ENCODE results near the gene ZNF436. TPM values are rescaled to one million over a fixed set of nuclear protein-coding genes. Genes with fewer than 3 reads are reported as not detected.
A peak's percentile ranks its signal among the peaks of the same experiment; 100 is the strongest.

The ZNF436 gene
- total and polyA plus RNA-seq, 9 of the 15 experiments (the other 6 are each of a cell fraction or from before 2014, with no cell fraction given), result 2.1 to 11.3 (median 6.8) TPM

DNA sequence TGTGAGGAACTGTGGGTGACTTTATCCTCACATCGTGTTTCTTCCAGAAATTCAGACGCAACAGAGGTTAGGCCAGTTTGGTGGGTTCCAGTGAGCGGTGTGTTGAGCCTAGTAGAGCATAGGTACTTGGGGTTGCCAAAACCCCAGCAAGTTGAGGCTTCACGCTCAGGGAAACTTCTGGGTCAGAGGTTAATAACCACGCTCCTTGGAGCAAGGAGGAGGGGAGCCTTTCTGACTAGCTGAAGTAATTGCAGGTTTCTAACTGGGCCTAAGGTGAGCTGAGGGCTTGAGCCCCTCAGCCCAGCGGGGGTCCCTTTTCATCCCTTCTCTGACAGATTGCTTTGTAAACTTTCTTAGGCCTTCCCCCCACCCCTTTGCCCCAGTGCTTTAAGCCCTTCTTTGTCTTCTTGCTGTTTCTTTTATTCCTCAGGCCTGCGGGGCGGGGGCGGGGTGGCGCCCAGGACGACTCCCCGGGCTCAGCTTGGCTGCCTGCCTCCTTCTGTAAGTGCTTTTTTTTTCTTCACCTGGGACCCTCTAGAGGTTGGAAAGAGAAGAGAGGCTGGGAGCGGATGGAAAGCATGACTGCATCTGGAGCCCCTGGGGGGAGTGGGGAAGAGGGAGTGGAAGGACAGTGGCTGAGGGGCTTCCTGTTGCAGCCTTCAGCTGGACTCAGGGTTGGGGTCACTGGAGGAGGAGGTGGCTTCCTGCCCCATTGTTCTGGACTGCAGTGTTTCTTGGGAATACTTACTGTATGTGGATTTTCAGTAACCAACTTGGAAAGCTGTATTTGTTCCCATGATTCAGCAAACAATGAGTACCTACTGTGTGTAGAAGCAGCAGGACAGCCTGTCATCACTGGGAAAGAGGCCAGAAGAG, 1.3 kb upstream of the ZNF436 start (continued):
- TF ChIP-seq, protein P1, sequence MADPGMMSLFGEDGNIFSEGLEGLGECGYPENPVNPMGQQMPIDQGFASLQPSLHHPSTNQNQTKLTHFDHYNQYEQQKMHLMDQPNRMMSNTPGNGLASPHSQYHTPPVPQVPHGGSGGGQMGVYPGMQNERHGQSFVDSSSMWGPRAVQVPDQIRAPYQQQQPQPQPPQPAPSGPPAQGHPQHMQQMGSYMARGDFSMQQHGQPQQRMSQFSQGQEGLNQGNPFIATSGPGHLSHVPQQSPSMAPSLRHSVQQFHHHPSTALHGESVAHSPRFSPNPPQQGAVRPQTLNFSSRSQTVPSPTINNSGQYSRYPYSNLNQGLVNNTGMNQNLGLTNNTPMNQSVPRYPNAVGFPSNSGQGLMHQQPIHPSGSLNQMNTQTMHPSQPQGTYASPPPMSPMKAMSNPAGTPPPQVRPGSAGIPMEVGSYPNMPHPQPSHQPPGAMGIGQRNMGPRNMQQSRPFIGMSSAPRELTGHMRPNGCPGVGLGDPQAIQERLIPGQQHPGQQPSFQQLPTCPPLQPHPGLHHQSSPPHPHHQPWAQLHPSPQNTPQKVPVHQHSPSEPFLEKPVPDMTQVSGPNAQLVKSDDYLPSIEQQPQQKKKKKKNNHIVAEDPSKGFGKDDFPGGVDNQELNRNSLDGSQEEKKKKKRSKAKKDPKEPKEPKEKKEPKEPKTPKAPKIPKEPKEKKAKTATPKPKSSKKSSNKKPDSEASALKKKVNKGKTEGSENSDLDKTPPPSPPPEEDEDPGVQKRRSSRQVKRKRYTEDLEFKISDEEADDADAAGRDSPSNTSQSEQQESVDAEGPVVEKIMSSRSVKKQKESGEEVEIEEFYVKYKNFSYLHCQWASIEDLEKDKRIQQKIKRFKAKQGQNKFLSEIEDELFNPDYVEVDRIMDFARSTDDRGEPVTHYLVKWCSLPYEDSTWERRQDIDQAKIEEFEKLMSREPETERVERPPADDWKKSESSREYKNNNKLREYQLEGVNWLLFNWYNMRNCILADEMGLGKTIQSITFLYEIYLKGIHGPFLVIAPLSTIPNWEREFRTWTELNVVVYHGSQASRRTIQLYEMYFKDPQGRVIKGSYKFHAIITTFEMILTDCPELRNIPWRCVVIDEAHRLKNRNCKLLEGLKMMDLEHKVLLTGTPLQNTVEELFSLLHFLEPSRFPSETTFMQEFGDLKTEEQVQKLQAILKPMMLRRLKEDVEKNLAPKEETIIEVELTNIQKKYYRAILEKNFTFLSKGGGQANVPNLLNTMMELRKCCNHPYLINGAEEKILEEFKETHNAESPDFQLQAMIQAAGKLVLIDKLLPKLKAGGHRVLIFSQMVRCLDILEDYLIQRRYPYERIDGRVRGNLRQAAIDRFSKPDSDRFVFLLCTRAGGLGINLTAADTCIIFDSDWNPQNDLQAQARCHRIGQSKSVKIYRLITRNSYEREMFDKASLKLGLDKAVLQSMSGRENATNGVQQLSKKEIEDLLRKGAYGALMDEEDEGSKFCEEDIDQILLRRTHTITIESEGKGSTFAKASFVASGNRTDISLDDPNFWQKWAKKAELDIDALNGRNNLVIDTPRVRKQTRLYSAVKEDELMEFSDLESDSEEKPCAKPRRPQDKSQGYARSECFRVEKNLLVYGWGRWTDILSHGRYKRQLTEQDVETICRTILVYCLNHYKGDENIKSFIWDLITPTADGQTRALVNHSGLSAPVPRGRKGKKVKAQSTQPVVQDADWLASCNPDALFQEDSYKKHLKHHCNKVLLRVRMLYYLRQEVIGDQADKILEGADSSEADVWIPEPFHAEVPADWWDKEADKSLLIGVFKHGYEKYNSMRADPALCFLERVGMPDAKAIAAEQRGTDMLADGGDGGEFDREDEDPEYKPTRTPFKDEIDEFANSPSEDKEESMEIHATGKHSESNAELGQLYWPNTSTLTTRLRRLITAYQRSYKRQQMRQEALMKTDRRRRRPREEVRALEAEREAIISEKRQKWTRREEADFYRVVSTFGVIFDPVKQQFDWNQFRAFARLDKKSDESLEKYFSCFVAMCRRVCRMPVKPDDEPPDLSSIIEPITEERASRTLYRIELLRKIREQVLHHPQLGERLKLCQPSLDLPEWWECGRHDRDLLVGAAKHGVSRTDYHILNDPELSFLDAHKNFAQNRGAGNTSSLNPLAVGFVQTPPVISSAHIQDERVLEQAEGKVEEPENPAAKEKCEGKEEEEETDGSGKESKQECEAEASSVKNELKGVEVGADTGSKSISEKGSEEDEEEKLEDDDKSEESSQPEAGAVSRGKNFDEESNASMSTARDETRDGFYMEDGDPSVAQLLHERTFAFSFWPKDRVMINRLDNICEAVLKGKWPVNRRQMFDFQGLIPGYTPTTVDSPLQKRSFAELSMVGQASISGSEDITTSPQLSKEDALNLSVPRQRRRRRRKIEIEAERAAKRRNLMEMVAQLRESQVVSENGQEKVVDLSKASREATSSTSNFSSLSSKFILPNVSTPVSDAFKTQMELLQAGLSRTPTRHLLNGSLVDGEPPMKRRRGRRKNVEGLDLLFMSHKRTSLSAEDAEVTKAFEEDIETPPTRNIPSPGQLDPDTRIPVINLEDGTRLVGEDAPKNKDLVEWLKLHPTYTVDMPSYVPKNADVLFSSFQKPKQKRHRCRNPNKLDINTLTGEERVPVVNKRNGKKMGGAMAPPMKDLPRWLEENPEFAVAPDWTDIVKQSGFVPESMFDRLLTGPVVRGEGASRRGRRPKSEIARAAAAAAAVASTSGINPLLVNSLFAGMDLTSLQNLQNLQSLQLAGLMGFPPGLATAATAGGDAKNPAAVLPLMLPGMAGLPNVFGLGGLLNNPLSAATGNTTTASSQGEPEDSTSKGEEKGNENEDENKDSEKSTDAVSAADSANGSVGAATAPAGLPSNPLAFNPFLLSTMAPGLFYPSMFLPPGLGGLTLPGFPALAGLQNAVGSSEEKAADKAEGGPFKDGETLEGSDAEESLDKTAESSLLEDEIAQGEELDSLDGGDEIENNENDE (IDR thresholded peaks at IDR 0.05; ENCODE audit: low read depth, low read length), result no peak
- TF ChIP-seq ATF6 (CRISPR knock-in tag; IDR thresholded peaks at IDR 0.05) (no peak), PHF8 (IDR thresholded peaks at IDR 0.05; ENCODE audit: borderline replicate concordance, low read length) (peak; percentile 26; the same call in 1 of the 2 replicates), CEBPG (CRISPR knock-in tag; IDR thresholded peaks at IDR 0.05) (no peak), CEBPG (tag; conservative IDR thresholded peaks at IDR 0.05 in 1 of 2, IDR thresholded peaks at IDR 0.05 in 1 of 2) (no peak), HOXB6 (CRISPR knock-in tag; IDR thresholded peaks at IDR 0.05; ENCODE audit: borderline replicate concordance) (no peak), ILF3 (IDR thresholded peaks at IDR 0.05; ENCODE audit: borderline replicate concordance) (no peak)
- TF ChIP-seq, protein P2, sequence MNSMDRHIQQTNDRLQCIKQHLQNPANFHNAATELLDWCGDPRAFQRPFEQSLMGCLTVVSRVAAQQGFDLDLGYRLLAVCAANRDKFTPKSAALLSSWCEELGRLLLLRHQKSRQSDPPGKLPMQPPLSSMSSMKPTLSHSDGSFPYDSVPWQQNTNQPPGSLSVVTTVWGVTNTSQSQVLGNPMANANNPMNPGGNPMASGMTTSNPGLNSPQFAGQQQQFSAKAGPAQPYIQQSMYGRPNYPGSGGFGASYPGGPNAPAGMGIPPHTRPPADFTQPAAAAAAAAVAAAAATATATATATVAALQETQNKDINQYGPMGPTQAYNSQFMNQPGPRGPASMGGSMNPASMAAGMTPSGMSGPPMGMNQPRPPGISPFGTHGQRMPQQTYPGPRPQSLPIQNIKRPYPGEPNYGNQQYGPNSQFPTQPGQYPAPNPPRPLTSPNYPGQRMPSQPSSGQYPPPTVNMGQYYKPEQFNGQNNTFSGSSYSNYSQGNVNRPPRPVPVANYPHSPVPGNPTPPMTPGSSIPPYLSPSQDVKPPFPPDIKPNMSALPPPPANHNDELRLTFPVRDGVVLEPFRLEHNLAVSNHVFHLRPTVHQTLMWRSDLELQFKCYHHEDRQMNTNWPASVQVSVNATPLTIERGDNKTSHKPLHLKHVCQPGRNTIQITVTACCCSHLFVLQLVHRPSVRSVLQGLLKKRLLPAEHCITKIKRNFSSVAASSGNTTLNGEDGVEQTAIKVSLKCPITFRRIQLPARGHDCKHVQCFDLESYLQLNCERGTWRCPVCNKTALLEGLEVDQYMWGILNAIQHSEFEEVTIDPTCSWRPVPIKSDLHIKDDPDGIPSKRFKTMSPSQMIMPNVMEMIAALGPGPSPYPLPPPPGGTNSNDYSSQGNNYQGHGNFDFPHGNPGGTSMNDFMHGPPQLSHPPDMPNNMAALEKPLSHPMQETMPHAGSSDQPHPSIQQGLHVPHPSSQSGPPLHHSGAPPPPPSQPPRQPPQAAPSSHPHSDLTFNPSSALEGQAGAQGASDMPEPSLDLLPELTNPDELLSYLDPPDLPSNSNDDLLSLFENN (IDR thresholded peaks at IDR 0.05; ENCODE audit: low read depth in 2 of 2, low read length in 2 of 2), result no peak
